Measurements from ENCODE around the gene HTATIP2. TPM values are rescaled to one million over a fixed set of nuclear protein-coding genes. Genes with fewer than 3 reads are reported as not detected.

HTATIP2 gene
- total and polyA plus RNA-seq, 9 of the 15 experiments (the other 6 are each of a cell fraction or from before 2014, with no cell fraction given): 48.3 to 90.9 (median 64.4) TPM

DNA sequence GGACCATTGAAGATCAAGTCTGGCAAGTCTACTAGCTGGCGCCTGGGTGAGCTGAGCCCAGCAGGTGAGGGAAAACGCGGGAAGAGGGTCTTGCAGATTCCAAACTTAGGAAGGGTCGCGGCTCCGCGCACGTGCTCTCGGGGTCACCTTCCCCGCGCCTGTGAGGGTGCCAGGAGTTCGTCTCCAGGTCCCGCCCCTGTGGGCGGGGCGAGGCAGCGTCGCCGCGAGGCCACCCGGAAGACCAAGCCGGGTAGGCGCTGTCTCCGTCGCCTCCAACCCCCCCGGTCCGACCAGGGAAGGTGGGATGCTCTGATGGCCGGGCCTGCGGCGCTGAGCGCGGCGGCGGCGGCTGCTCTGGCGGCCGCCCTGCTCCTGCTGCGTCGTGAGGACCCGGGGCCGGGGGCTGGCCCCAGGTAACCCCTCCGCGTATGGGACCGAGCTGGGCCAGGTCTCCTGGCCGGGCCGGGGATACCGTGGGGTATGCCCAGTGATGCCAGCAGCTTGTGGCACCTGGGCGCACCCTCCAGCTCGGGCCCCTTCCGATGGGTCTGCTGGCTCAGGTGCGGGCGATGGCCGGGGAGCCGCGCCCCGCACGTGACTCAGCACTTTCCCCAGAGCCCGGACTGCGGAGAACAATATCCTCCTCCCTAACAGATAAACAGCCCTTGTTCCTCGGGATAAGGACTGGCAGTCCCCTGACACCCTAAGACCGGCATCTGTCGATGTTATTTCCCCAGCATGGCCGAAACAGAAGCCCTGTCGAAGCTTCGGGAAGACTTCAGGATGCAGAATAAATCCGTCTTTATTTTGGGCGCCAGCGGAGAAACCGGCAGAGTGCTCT lies at the start of gene HTATIP2 (continued):
- TF ChIP-seq, protein P1, sequence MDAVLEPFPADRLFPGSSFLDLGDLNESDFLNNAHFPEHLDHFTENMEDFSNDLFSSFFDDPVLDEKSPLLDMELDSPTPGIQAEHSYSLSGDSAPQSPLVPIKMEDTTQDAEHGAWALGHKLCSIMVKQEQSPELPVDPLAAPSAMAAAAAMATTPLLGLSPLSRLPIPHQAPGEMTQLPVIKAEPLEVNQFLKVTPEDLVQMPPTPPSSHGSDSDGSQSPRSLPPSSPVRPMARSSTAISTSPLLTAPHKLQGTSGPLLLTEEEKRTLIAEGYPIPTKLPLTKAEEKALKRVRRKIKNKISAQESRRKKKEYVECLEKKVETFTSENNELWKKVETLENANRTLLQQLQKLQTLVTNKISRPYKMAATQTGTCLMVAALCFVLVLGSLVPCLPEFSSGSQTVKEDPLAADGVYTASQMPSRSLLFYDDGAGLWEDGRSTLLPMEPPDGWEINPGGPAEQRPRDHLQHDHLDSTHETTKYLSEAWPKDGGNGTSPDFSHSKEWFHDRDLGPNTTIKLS (IDR thresholded peaks at IDR 0.05; ENCODE audit: borderline replicate concordance, low read depth): peak; percentile 15; the same call in 1 of the 2 replicates
- no peak for TF ChIP-seq HMGN3 (IDR thresholded peaks at IDR 0.05; ENCODE audit: borderline replicate concordance, extremely low read depth, insufficient read length, low read depth, low read length)
- TF ChIP-seq SETDB1 (IDR thresholded peaks at IDR 0.05; ENCODE audit: low read length): no peak
- no peak for TF ChIP-seq ZNF785 (CRISPR knock-in tag; IDR thresholded peaks at IDR 0.05)
- TF ChIP-seq POLR2AphosphoS5 (IDR thresholded peaks at IDR 0.05; ENCODE audit: control insufficient read depth, insufficient read depth, low read depth, low read length): peak; percentile 52
- peak; percentile 73 for TF ChIP-seq CBFA2T3 (IDR thresholded peaks at IDR 0.05)
- no peak for TF ChIP-seq SP2 (IDR thresholded peaks at IDR 0.05; ENCODE audit: extremely low read depth, low read depth, low read length, poor library complexity, severe bottlenecking)
- peak; percentile 39 for TF ChIP-seq PHF20 (IDR thresholded peaks at IDR 0.05; ENCODE audit: partially characterized antibody)
- TF ChIP-seq SMAD3 (CRISPR knock-in tag; conservative IDR thresholded peaks at IDR 0.05): no peak
- peak in 1 of 2 experiments; percentile 71; a peak in 2 of 4 replicates for TF ChIP-seq RCOR1 (IDR thresholded peaks at IDR 0.05; ENCODE audit: borderline replicate concordance in 1 of 2, low read depth in 2 of 2, low read length in 2 of 2)
- no peak for TF ChIP-seq PRPF4 (IDR thresholded peaks at IDR 0.05; ENCODE audit: insufficient read depth, low read depth, low read length, poor library complexity, severe bottlenecking)
- peak; percentile 20 for TF ChIP-seq DACH1 (IDR thresholded peaks at IDR 0.05; ENCODE audit: partially characterized antibody)
- no peak for TF ChIP-seq THRAP3 (IDR thresholded peaks at IDR 0.05; ENCODE audit: borderline replicate concordance)
- TF ChIP-seq ZNF311 (CRISPR knock-in tag; IDR thresholded peaks at IDR 0.05): no peak
- TF ChIP-seq PHB (CRISPR knock-in tag; IDR thresholded peaks at IDR 0.05): no peak
- TF ChIP-seq DPF2 (IDR thresholded peaks at IDR 0.05): peak; percentile 85
- 0 out of 2 replicates have a peak, but pooled peaks have one; percentile 62 for TF ChIP-seq NR2C2 (CRISPR knock-in tag; IDR thresholded peaks at IDR 0.05)
- peak; percentile 88 for TF ChIP-seq NR2C2 (tag; IDR thresholded peaks at IDR 0.05)
- no peak for TF ChIP-seq GATA2 (CRISPR knock-in tag; IDR thresholded peaks at IDR 0.05)
- TF ChIP-seq, protein P2, sequence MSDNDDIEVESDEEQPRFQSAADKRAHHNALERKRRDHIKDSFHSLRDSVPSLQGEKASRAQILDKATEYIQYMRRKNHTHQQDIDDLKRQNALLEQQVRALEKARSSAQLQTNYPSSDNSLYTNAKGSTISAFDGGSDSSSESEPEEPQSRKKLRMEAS (CRISPR knock-in tag; IDR thresholded peaks at IDR 0.05): peak; percentile 93
- peak; percentile 98 for TF ChIP-seq BACH1 (tag; IDR thresholded peaks at IDR 0.05)
- TF ChIP-seq LARP7 (IDR thresholded peaks at IDR 0.05): 0 out of 2 replicates have a peak, but pooled peaks have one; percentile 2
- TF ChIP-seq COPS2 (conservative IDR thresholded peaks at IDR 0.05): no peak
- TF ChIP-seq, protein P3, sequence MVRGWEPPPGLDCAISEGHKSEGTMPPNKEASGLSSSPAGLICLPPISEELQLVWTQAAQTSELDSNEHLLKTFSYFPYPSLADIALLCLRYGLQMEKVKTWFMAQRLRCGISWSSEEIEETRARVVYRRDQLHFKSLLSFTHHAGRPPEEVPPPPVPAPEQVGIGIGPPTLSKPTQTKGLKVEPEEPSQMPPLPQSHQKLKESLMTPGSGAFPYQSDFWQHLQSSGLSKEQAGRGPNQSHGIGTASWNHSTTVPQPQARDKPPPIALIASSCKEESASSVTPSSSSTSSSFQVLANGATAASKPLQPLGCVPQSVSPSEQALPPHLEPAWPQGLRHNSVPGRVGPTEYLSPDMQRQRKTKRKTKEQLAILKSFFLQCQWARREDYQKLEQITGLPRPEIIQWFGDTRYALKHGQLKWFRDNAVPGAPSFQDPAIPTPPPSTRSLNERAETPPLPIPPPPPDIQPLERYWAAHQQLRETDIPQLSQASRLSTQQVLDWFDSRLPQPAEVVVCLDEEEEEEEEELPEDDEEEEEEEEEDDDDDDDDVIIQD (CRISPR knock-in tag; IDR thresholded peaks at IDR 0.05): 0 out of 2 replicates have a peak, but pooled peaks have one; percentile 71
- no peak; the same call in 1 of the 2 replicates for TF ChIP-seq BCOR (IDR thresholded peaks at IDR 0.05)

Measured in K562 (cell line).